ENCODE measurements around the gene FALEC.

The FALEC gene

DNA sequence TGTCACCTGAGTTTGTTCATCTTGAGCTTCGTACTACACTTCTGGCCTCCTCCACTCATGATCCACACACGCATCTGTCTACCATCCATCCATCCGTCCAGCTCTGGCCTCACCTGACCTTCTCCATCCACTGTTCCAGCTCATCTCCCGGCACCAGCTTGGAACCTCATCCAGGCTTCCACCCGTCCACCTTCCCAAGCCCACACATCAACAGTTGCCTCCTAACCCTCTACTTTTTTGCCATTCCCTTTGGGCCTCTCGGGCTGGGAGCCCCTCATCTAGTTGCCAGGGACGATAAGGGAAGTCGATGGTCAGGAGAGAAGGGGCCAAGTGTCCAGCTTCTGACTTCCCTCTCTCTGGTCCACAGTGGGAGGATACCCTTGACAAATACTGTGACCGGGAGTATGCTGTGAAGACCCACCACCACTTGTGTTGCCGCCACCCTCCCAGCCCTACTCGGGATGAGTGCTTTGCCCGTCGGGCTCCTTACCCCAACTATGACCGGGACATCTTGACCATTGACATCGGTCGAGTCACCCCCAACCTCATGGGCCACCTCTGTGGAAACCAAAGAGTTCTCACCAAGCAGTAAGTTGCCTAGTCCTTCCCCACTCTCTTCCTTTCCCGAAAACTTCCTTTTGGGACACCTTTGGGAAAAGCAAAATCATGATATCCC lies 3.4 kb upstream of the FALEC start:
- DNase-seq (ENCODE audit: low read depth in 2 of 3, low spot score in 1 of 3) = no peak

DNA sequence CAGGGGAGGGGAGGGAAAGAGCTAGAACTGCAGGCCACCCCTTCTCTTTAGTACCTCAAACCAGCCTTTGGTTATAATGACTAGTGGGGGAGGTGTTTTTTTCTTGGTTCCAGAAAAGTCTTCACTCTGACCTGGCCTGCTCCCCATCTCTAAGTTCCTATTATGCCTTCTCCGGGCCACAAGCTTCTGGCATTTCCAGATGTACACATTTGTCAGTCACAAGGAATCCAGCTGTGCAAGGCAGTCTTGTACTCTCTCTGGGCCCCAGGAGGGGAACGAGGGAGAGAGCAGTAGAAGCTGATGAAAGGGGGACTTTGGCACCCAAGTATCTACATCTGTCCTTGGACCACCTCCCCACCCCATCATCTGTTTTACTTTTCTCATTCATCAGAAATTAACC lies 2.7 kb upstream of the FALEC start:
- no peak for DNase-seq (ENCODE audit: low read depth in 2 of 3, low spot score in 1 of 3)

DNA sequence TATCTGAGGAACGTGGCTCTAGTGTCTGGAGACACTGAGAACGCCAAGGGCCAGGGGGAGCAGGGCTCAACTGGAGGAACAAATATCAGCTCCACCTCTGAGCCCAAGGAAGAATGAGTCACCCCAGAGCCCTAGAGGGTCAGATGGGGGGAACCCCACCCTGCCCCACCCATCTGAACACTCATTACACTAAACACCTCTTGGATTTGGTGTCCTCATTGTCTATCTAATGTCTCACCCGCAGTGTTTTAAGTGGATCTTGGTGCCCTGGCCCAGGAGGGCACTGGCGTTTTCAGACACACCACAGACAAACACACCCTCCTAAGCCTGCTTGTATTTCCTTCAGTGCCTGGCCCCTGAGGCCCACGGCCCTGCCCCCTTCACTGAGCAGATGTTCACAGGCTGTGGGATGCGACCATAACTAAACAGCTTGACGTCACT lies 2.2 kb upstream of the FALEC start:
- no peak for DNase-seq (ENCODE audit: low read depth in 2 of 3, low spot score in 1 of 3)

DNA sequence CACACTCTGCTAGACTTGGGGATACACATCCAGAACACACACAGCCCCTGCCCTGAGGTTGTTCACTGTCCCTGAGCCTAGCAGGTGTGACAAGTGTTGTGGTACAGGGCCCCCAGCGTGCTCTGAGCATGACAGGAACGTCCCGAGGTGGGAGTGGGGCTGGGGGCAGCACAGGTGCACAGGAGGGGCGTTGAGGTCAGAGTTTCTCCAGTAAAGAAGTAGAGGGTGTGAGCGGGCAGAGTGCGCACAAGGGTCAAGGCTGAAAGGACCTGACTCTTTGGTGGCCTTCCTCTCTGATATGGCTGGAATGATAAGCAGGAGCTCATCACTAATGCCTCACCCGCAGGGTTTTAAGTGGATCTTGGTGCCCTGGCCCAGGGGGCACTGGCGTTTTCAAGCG lies 1.3 kb upstream of the FALEC start:
- no peak for DNase-seq (ENCODE audit: low read depth in 2 of 3, low spot score in 1 of 3)

DNA sequence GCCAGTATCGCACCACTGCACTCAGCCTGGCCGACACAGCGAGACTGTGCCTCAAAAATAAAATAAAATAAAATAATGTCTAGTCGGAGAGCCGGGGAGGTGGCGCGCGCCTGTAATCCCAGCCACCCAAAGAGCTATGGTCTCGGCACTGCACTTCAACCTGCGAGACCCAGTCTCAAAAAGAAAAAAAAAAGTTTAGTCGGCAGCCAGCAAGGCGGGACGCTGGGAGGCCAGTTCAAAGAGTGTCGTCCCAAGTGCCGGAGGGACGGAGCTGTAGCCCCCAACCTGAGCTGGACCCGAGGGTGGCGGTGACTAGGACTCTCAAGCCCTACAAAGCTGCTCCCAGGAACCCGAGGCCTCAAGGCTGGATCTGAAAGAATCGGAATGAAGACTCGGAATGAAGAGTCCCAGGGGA lies 632 bp upstream of the FALEC start:
- no peak for DNase-seq (ENCODE audit: low read depth in 2 of 3, low spot score in 1 of 3)

DNA sequence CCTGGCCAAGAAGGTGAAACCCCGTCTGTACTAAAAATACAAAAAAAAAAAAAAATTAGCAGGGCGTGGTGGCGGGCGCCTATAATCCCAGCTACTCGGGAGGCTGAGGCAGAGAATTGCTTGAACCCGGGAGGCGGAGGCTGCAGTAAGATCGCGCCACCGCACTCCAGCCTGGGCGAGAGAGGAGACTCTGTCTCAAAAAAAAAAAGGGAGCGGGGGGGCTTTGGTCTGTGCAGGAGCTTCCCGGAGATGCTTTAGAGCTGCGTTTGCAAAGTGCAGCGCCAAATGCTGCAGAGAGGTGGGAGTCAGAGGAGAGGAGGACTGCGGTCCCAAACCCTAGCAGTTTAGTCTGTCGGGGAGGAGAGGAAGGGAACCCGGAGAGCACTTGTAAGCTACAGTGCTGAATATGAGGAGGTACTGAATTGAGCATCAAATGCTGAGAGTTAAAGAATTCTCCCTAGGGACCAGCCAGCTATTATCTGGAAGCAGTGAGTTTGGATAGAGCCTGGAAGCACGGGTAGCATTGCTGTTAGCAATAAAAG lies 569 bp downstream of the FALEC start:
- no peak for DNase-seq (ENCODE audit: low read depth in 2 of 3, low spot score in 1 of 3)

DNA sequence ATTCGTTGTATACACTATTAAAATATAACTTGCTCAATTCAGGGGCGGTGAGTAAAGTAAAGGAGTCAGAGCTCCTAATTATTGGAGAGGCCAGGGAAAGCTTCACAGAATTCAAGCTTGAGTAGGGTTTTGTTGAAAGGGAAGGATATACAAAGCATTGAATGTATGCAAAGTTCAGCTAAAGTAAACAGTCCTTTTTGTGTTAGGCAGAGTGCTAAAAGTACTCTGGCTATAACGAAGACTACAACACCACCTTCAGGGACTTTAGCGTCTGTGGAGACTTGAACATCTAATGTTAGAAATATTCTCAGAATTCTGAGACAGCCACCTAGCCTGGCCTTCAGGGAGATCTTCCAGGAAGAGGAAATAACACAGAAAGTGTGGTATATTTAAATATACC lies 1.1 kb downstream of the FALEC start:
- no peak for DNase-seq (ENCODE audit: low read depth in 2 of 3, low spot score in 1 of 3)

DNA sequence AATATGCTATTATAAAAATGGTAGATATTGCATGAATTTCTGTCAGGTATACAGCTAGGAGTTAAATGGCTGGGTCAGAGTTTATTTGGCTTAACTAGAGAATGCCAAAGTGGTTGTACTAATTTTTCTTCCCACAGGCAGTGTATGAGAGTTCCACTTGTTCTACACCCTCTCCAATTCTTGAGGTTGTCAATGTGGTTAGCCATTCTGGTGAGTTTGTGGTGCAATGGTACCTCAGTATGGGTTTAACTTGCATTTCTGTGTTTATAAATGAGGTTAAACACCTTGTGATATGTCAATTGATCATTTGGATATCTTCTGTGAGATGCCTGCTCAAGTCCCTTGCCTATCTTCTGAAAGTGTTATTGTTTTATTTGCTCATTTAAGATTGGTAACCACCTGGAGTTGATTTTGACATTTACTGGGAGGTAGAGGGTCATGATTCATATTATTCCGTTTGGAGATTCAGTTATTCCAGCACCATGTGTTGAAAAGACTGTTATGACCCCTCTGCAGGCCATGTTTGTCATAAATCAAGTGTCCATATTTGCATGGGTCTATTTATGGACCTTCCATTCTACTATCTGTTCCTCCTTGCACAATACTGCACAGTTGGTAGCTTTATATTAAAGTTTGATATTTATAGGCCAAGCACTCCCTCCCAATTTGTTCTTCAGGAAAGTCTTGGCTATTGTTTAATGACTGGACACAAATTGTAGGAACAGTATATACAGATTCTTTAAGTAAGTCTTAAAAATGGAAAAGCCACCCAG lies 5.8 kb downstream of the FALEC start:
- DNase-seq (ENCODE audit: low read depth in 2 of 3, low spot score in 1 of 3) = no peak

DNA sequence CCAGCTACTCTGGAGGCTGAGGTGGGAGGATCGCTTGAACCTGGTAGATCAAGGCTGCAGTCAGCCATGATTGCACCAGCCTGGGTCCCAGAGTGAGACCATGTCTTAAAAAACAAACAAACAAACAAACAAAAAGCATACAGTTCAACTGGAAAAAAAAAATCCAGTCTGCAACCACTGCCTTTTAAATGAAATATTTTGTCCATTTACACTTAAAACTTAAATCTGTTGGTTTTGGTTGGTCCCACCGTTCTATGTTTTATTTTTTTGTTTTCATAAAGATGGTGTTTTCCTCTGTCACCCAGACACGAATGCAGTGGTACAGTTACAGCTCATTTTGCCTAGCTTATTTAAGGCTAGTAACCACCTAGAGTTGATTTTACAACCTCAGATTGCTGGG lies 9.8 kb downstream of the FALEC start:
- no peak for DNase-seq (ENCODE audit: low read depth in 2 of 3, low spot score in 1 of 3)

DNA sequence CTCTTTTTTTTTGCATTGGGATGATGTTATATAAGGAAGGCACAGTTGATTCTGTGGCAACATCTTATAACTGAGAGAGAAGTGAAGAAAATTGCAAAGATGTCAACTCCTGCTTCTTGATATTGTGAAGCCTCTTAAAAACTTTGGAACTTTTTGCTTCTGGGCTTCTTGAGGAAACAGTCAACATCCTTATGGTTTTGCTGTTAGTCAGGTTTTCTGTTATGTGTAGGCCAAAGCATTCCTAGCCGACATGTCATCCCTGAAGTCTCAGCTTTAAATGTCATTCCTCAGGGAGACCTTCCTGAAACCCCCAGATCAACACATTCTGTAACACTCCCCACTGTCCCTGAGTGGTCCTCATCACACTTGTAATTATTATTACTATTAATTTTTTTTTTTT lies 12.6 kb downstream of the FALEC start:
- no peak for DNase-seq (ENCODE audit: low read depth in 2 of 3, low spot score in 1 of 3)

DNA sequence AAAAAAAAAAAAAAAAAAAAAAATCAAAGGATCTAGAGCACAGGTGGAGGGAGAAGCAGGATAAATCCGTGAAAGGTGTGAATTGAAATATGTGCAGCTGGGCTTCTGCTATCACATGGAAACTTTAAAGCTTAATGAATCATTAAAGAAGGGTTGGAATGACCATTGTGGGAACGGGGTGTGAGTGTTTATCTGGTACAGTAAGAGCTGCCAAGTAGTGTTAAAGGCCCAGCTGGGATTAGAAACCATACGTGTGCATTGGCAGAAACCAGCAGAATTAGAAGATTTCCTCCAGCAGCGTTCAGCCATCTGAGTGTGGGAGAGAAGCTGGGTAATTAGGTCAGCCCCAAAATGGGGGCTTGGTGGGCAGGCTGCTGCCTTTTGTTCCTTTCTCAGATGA lies 13.5 kb downstream of the FALEC start:
- no peak for DNase-seq (ENCODE audit: low read depth in 2 of 3, low spot score in 1 of 3)

DNA sequence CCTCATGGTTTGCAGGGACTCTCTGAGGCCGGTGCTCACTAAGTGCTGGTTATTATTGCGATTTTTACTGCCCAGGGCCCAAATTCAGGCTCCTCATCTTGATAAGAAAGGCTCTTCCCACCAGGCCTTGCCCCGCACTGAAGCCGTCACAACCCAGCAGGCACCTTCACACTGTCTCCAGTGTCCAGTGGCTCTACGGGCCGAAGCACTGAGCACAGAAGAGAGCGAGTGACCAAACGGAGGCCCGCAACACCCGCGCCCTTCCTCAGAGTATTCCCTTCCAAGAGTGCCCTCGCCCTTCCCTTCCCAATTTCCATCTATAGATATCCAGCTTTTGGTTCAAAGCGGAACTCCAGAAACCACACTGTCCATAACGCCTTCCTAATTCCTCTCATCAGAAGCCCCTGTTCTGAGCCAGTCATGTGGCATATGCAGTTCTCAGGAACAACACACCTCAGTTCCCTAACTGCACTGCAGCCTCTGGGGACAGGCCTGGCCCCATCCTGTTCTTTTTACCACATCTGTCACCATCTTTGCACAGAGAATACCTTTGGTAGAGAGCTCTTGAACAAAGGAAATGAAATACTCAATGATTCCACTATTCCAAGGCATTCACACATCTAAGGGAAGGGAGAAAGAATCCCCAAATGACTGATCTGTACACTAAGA lies 15.1 kb downstream of the FALEC start:
- DNase-seq (ENCODE audit: low read depth in 2 of 3, low spot score in 1 of 3) = no peak

DNA sequence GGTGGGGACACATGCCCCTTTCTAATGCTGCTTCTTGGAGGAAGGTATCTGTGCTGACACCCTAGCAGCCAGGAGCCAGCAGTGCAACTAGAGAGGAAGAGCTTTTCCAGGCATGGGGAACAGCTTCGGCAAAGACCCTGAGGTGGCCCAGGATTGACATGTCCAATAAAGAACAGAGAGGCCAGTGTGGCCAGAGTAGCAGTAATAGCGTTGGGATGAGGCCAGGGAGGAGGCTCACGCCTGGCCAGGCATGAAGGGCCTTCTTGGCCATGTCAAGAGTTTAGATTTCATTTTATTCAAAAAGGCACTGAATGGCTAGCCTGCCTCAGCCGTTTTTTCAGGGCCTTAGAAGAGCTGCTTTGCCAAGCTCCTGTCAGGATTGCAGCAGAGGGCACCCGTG lies 17.3 kb downstream of the FALEC start:
- no peak for DNase-seq (ENCODE audit: low read depth in 2 of 3, low spot score in 1 of 3)

DNA sequence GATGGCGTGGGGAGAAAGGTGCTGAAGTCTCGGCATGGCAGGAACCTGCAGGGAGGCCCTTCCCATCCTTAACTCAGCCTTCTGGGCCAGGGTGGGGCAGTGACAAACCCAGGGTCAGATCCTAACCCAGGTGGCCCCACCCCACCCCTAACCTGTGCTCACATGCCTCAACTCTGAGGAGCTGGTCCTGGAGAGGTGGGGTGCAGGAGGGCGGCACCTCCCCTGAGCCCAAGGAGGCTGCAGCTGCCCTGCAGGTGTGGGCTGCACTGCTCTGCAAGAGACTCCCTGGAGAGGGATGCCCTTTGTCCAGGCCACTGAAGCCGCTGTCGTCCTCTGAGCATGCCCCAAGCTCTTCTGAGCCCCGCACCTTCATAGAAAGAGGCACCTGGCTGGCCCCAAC lies 18.4 kb downstream of the FALEC start:
- DNase-seq (ENCODE audit: low read depth in 2 of 3, low spot score in 1 of 3) = no peak

DNA sequence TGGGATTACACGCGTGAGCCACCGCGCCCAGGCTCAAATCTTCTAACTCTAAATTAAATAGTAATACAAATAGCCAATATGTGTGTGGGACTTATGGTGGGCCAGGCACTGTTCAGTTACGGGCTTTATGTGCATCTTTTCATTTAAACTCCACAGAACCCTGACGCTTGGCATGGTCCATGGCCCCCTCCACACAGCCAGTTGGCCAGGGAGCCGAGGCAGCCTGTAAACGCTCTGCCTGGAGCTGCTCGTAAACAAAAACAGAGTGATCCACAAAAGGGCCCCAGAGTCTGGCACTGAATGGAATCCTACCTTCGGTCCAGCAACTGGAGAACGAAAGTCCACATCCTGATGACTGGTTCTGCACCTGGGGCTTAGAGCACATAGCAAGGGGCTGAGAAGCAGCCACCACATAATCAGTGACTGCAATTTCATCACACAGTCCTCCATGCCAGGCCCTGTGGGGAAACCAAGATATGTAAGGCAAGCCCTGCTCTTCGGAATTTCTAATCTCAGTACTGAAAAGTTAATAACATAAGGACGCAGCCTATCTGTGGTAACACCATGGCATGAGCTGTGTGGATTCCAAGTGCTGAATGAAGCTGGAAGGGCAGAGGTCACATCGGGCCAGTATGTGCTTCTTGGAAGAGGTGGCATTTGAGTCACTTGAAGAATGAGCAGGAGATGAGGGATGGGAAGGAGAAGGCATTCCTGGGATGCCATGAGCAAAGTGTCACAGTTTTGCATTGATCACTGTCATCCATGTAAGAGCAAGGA lies 20.1 kb downstream of the FALEC start:
- DNase-seq (ENCODE audit: low read depth in 2 of 3, low spot score in 1 of 3) = no peak

DNA sequence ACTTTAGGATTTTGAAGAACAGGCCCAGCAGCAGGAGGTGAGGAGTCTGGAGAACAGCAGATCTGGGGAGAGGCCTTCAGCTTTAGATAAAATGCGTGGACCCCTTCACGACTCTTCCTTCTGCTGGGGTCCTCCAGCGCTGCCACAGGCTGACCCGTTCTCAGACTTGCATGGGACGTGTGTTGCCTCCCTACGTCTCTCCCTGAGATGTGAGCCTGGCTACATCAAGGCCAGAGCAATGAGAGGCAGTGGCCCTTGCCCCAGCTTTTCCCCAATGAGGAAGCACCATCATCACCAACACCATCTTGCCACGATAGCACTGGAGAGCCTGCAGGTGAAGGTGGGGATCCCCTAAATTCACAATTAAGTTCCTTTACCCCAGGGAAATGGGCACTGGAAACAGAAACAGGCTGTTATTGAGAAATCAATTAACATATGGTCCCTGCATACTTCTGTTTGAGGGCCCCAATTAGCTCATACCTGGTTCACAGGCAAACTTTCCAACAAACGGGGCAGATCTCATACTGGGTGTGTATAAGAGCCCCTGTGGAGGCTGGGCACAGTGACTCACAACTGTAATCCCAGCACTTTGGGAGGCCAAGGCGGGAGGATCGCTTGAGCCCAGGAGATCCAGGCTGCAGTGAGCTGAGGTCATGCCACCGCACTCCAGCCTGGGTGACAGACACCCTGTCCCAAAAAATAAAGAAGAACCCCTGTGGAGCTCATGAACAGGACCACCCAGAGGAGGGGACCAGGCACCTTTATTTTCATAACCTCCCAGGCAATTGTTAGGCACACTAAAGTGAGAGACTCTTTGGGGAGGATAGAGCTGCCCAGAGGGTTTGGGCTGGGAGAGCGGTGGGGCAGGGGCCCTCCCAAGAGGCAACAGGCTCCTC lies 21.5 kb downstream of the FALEC start:
- DNase-seq (ENCODE audit: low read depth in 2 of 3, low spot score in 1 of 3) = no peak

DNA sequence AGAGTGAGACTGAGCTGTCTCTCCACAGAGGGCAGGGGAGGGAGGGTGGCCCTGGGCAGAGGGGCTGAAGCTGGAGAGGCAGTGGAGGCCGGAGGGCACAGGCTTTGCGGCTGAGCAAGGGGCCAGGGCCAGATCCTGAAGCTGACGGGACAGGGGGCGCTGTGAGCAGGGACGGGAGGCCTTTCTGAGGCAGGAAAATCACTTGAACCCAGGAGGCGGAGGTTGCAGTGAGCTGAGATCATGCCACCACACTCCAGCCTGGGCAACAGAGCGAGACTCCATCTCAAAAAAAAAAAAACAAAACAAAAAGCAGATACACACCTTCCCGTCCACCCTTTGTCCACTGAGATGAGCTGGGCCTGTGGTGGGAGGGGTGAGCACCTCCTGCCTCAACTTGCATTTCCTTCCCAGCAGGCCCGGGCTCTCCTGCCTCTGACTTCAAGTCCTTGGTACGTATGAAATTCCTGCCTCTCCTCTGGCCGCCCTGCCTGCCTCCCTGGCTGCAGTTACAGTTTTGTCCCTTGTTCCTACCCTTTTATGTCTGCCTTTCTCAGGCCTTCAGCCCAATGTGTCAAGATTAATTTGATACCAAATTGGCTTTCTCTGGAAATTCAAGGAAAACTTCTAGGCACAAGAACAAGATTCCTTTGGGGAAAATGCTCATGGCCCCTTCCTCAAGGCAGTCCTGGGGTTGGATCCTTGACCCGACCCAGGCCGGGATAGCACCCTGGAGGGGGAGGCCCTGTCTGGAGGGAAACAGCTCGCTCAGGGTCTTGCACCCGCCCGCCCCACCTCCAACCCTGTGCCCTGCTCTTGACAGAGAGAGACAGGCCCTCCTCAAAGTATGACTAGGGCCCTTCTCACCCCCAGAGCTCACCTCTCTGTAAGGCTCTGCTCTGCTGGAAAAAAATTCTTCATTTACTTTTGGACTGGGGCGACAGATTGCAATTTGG lies 22.5 kb downstream of the FALEC start:
- no peak for DNase-seq (ENCODE audit: low read depth in 2 of 3, low spot score in 1 of 3)

DNA sequence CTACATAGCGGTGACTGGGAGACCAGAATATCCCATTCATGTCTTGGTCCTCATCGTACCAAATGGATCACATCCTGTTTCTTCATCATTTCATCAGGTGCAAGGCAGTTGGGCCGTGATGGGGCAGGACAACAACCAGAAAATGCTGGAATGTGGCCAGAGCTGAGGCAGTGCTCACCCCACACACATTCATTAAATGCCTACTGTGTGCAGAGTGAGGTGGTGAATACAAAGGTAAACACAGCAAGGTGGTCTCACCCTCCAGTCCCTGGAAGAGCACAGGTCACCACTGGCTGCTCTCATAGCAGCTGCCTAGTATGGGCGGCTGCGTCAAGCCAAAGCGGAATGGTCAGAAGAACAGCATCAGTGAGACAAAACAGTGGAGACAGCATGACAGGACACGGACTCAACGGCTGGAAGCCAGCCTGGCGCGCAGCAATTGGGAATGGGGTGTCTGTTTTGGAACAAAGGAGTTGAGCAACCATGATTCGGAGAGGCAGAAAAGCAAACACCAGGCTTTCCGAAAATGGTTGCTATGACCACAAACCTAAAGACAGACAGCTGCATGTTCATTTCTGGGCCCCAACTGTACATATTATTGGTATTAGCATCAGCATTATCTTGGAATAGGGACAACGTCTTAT lies 28.1 kb downstream of the FALEC start:
- no peak for DNase-seq (ENCODE audit: low read depth in 2 of 3, low spot score in 1 of 3)

DNA sequence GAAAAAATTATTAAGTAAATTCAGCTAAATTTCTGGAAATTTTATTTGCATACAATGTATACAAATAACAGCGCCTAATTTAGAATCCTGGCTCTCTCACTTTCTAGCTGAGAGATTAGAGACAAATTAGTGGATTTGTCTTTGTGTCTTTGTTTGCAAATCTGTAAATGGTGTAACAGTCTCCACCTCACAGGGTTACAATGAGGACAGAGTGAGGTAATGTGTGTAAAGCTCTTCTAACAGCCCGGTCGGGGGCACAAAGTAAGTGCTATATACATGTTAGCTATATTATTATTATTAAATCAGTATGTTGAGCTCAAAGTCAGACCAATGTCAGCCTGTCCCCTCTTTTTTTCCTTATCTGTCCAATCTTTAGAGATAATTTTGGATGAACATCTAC lies 28.7 kb downstream of the FALEC start:
- DNase-seq (ENCODE audit: low read depth in 2 of 3, low spot score in 1 of 3) = no peak

Data from stimulated activated CD4-positive, alpha-beta T cell treated with anti-CD3 and anti-CD28 coated beads, Interleukin-12 subunit alpha, Interleukin-12 subunit beta, amount 100 ng/mL, for 48 hours (primary cell).